HG03095 (cell line): ENCODE data around the gene CD34.
A peak's percentile ranks its signal among the peaks of the same experiment; 100 is the strongest.

ENCODE experiments used
- ATAC-seq: cut with Tn5 transposase; IDR thresholded peaks from one replicate; pipeline ENCODE4 v1.9.1; 2021; ENCODE audit warnings: moderate library complexity; ENCODE audit not compliant: unreplicated experiment

CD34 gene

DNA sequence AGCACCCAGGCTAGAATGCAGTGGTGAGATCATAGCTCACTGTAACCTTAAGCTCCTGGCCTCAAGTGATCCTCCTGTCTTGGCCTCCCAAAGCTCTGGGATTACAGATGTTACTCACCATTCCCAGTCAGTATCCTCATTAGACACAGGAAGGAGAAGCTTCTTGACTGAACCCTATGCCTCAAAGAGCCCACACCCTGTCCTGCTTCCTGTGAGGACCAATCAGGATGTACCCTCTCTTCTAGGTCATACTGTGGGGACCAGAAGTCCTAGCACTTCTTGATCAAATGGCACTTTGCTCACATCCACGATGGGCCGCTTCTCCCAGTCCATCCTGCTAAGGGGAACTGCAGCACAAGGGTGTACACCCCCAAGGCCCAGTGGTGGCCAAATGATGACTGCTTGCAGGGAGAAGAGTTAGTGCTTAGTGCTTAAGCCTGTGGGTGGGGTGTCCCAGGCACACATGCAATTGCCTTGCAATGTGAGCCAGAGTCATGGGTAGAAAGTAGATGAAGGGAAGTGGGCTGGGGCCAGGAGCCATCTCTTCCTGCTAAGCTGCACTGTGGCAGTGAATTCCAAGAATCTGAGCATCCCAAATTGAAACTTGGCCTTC lies 9.8 kb downstream of the CD34 start:
- ATAC-seq, result no peak

DNA sequence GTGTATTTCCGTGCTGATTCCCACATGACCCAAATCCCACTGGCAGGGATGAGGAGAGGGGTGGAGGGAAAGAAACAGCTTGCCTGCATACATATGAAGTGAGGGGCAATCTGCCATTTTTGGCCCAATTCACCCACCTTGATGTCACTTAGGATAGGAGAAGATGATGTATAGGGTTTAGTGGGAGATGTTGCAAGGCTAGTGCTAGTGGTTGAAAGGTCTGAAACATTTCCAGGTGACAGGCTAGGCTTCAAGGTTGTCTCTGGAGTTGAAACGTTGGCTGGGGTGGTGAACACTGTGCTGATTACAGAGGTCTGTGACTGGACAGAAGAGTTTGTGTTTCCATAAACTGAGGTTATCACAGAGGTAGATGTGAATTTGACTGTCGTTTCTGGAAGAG lies 12.1 kb downstream of the CD34 start:
- no peak for ATAC-seq

DNA sequence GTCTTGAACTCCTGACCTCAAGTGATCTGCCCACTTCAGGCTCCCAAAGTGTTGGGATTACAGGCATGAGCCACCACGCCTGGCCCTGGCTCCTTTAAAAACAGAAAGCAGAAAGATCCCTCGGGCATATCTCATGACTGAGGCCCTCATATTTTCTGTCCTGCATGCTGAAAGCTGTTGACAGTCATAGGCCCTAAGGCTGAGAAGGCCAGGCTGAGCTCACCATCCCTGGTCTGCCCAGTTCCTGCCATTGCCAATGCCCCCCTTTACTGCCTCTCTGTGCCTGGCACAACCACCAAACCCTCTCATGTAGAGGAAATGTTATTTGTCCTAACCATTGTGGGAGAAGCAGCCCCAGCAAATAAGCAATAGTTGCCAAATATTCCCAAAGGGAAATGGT lies 12.7 kb downstream of the CD34 start:
- ATAC-seq, result no peak

DNA sequence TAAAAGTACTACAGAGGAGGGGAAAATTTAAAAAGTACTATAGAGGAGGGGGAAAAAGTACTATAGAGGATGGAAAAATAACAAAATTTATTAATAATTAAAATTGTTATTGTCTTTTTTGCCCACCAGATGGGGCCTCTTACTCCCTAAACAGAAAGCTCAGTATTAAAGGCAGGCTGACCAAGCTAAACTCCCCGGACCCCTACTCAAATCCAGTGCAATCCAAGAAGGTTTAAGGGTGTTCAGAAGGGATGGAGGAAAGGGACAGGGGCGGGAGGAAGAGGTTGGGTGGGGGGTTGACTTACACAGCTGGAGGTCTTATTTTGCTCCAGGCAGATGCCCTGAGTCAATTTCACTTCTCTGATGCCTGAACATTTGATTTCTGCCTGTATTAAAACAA lies 13.7 kb downstream of the CD34 start:
- ATAC-seq, result no peak

DNA sequence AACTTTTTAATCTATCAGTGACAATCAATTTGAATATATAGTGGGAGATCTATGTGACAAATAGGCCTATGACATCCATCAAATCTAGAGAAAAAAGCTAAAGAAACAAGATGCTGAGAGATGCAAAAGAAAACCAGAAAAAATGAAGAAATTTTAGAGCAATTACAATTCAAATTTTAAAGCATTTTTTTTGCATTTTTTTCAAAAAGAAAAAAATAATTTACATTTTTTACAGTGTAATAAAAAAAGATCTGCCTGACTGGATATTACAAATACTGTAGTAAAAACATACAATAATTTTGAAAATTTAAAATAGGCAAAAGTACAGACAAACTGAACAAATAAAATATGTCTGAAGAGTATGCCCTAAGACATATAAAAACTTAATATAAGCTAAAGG lies 14.4 kb downstream of the CD34 start:
- no peak for ATAC-seq

GRCh38 chr1:207894704-207895103 lies 16.2 kb downstream of the CD34 start:
- no peak for ATAC-seq

- no peak for ATAC-seq
Observed at GRCh38 chr1:207893737-207894582, 17.0 kb downstream of the CD34 start.

GRCh38 chr1:207892764-207893163 lies 18.2 kb downstream of the CD34 start:
- ATAC-seq, result no peak

GRCh38 chr1:207891148-207891547 lies 19.8 kb downstream of the CD34 start:
- no peak for ATAC-seq

DNA sequence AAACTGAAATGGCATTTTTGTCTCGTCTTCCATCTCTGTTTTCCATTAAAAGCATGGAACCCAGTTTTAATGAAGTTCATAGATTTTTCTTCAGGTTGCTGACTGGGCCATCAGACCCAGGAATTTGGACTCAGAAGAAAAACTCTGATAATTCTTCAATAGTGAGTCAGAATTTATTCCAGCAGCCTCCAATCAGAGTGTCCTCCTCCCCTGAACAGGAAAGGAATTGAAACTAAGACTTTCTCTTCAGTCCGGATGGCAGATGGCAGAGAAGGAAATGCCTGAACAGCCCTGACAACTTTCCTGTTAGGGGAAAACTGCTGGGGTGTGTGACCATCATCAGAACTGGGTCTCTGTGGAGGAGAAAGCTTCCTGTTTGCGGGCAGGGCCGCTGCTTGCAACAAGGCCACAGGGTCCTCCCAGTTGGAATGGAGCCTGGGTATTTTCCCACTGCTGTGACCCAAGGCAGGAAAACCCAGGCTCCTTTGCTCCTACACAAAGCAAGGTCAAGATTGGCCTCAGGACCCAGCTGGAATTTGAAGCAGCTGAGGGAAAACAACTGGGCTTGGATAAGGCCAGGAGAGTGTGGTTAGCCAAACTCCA lies 20.7 kb downstream of the CD34 start:
- no peak for ATAC-seq

DNA sequence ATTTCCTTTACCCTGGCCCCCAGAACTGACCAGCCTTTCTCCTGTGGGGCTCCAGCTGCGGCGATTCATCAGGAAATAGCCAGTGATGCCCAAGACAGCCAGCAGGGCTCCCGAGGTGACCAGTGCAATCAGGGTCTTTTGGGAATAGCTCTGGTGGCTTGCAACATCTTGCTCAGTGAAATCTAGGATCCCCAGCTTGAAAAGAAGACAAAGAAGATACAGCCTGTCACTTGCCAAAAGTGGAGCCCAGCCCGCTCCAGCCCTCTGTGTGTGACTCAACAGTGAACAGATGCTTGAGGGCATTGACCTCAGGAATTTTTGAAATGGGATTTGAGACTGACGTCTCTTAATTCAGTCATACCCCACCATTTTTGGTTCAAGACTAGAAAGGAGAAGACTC lies 22.3 kb downstream of the CD34 start:
- no peak for ATAC-seq

GRCh38 chr1:207887542-207888201 lies 23.3 kb downstream of the CD34 start:
- ATAC-seq, result no peak

GRCh38 chr1:207886227-207886626 lies 24.7 kb downstream of the CD34 start:
- ATAC-seq, result no peak

GRCh38 chr1:207885129-207886032 lies 25.5 kb downstream of the CD34 start:
- peak; percentile 61 for ATAC-seq

- ATAC-seq, result no peak
Observed at GRCh38 chr1:207884266-207885029, 26.5 kb downstream of the CD34 start.

DNA sequence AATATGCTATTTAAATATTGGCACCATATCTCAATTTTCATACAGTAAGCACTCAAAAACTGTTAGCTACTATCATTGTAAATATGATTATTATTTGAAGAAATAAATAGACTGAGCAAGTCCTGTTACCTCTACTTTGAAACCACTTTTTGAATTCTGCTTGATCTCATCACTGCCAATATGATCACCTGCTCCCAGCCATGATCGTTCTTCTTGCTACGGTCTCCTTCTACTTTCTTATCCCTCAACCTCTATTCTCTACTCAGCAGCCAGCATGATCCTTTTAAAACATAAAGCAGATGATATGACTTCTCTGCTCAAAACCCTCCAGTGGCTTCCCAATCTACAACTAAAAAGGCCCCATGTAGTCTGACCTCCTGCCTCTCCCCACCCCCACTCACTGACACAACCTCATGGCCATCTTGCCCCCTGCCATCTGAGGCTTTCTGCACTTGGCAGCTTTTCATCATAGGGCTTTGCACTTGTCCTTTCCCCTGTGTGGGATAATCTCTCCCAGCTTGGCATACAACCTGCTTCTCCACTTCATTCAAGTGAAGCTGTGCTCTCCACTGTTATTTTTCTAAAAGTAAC lies 27.2 kb downstream of the CD34 start:
- ATAC-seq, result no peak

- ATAC-seq, result peak; percentile 63
Observed at GRCh38 chr1:207883104-207883651, 27.7 kb downstream of the CD34 start.

DNA sequence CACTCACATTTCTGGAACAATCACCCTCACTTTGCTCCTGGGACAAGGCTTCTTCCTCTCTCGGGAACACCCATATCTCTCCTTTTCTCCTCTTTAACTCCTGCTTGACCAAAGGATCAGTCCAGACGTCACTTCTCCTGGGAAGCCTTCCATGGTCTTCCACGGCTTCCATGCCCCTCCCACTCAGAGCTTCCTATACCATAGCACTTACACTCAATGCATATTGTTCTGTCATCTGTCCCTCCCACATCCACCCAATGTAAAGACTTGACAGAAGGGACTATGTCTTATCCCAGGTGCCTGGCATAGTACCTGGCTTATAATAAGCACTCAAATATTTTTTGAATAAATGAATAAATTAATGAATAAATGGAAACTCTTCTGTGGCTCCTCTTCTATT lies 28.2 kb downstream of the CD34 start:
- ATAC-seq, result peak; percentile 16

DNA sequence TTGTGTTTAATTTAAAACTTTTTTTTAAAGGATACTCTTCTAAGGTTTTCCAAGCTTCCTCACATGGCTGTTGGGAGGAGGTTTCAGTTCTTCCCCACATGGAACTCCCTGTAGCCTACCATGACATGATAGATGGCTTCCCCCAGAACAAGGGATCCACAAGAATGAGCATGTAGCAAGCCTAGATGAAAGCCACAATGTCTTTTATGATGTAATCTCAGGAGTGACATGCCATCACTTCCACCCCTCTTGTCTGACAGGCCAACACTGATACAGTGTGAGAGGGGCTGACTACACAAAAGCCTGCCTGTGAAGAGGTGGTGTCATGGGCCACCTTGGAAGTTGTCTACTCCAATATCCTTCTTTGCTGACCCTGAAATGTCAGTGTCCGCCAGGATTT lies 32.0 kb downstream of the CD34 start:
- ATAC-seq, result no peak
